Loucy (cell line): ENCODE results near the gene HOXD8.

Experiments
- CTCF ChIP-seq: fragments of 200-600 bp; sonication (generic); conservative IDR thresholded peaks from 2 replicates; pipeline ENCODE4 v1.5.1; 2014; ENCODE audit warnings: mild to moderate bottlenecking, antibody characterized with exemption, low read length
- EZH2phosphoT487 ChIP-seq: fragments of 200-600 bp; IDR thresholded peaks from 2 replicates; pipeline ENCODE4 v1.6.1; 2018; ENCODE audit warnings: antibody characterized with exemption, mild to moderate bottlenecking, moderate library complexity, borderline replicate concordance

GRCh38 chr2:176161825-176162626 is 32.5 kb downstream of the HOXD8 start:
- no peak for TF ChIP-seq CTCF
- TF ChIP-seq EZH2phosphoT487, result no peak
